Hematopoietic multipotent progenitor cell (in vitro differentiated cells): ENCODE measurements around the gene GLRX3. TPM values are rescaled to one million over a fixed set of nuclear protein-coding genes. Genes with fewer than 3 reads are reported as not detected.

Experiments used
- total RNA-seq: library from RNA; depleted of rRNA; stranded (reverse); fragments of >200 nt; gene quantifications from one replicate; pipeline ENCODE4 v1.2.3, GENCODE V29; 2012

GLRX3 gene
- total RNA-seq, 1 donor, result 17.2 TPM

Other genes with a start within 250 kb of the GLRX3 start
- not detected for gene EBF3, start 172.1 kb upstream of the GLRX3 start, total RNA-seq
- 1.3 TPM for gene C10orf143, start 25.6 kb upstream of the GLRX3 start, total RNA-seq